Endothelial cell of umbilical vein (primary cell): ENCODE data around the gene SVIL. TPM values are rescaled to one million over a fixed set of nuclear protein-coding genes. Genes with fewer than 3 reads are reported as not detected.

Experiments
- BruUV-seq: library from RNA; stranded (reverse); fragments of 400-500 nt; replicated peaks from 2 replicates; lab custom pipeline; 2021; lab: Mats Ljungman, UMichigan
- CTCF ChIA-PET: fragments of 300-600, 350-600 bp; sonication (Branson Sonifier 250); formaldehyde crosslinking; loops from one replicate; lab custom pipeline; 2021; ENCODE audit warnings: antibody characterized with exemption, inconsistent platforms; lab: Charles Lee
- POLR2A ChIA-PET: fragments of 300-600, 350-600 bp; sonication (Branson Sonifier 250); formaldehyde crosslinking; loops from one replicate; lab custom pipeline; 2021; ENCODE audit warnings: antibody characterized with exemption, inconsistent platforms; lab: Charles Lee
- DNase-seq: peaks from one replicate; pipeline ENCODE4 v3.0.0-alpha.2; 2011; ENCODE audit warnings: low read depth, low spot score
- FAIRE-seq: peaks from 2 replicates; lab custom pipeline; 2011; peaks lifted over from hg19 to GRCh38; lab: Jason Lieb, UNC
- H2AFZ ChIP-seq: 2 replicates; pipeline ENCODE4 v1.6.0; 2012; ENCODE audit warnings: low read depth, low read length, control low read depth, inconsistent platforms
- H3K27ac ChIP-seq: 2 replicates; pipeline ENCODE4 v1.5.1; 2011; ENCODE audit warnings: low read depth, mild to moderate bottlenecking, control low read depth, low read length, moderate library complexity; ENCODE audit not compliant: insufficient read depth
- H3K27me3 ChIP-seq, 2 experiments: 2 replicates each; pipeline versions ENCODE4 v1.6.0 to v1.6.1; 2011; ENCODE audit warnings: low read length in 2 of 2, mixed read lengths in 1 of 2; ENCODE audit not compliant: control insufficient read depth in 2 of 2, insufficient read depth in 2 of 2
- H3K36me3 ChIP-seq, 2 experiments: 2 replicates in 1 of 2; 3 replicates in 1 of 2; pipeline ENCODE4 v1.5.1; 2011; ENCODE audit warnings: low read length in 2 of 2, mild to moderate bottlenecking in 1 of 2, moderate library complexity in 1 of 2; ENCODE audit not compliant: control insufficient read depth in 2 of 2, insufficient read depth in 2 of 2; ENCODE audit errors: extremely low read depth in 1 of 2
- H3K4me1 ChIP-seq: 3 replicates; pipeline ENCODE4 v1.5.1; 2011; ENCODE audit warnings: mild to moderate bottlenecking, low read length; ENCODE audit not compliant: control insufficient read depth, insufficient read depth; ENCODE audit errors: extremely low read depth
- H3K4me2 ChIP-seq: 2 replicates; pipeline ENCODE4 v1.6.1; 2011; ENCODE audit warnings: low read length, control low read depth, mixed read lengths; ENCODE audit not compliant: insufficient read depth
- H3K4me3 ChIP-seq, 3 experiments: fragments of 200-600 bp in 1 of 3; sonication (generic), shearing (Covaris generic) in 1 of 3; replicated peaks in 1 of 3; 2 replicates each; pipeline ENCODE4 v1.5.1; 2011 to 2016; ENCODE audit warnings: control low read depth in 3 of 3, low read length in 3 of 3, mild to moderate bottlenecking in 2 of 3, inconsistent platforms in 1 of 3, low read depth in 1 of 3, moderate library complexity in 1 of 3; ENCODE audit not compliant: insufficient read depth in 1 of 3
- H3K79me2 ChIP-seq: 2 replicates; pipeline ENCODE4 v1.6.0; 2012; ENCODE audit warnings: low read length, inconsistent platforms; ENCODE audit not compliant: control insufficient read depth, insufficient read depth
- H3K9ac ChIP-seq: replicated peaks from 2 replicates; pipeline ENCODE3; 2011; ENCODE audit warnings: low read length, control low read depth; ENCODE audit not compliant: insufficient read depth; ENCODE audit errors: extremely low read depth
- H3K9me1 ChIP-seq: replicated peaks from 3 replicates; pipeline ENCODE4 v1.6.0; 2011; ENCODE audit warnings: mild to moderate bottlenecking, low read length; ENCODE audit not compliant: control insufficient read depth, insufficient read depth; ENCODE audit errors: extremely low read depth
- H3K9me3 ChIP-seq: replicated peaks from 2 replicates; pipeline ENCODE4 v1.5.1; 2012; ENCODE audit warnings: low read length, inconsistent platforms; ENCODE audit not compliant: control insufficient read depth, insufficient read depth
- H4K20me1 ChIP-seq: replicated peaks from 2 replicates; pipeline ENCODE3; 2011; ENCODE audit warnings: mild to moderate bottlenecking, low read length; ENCODE audit not compliant: control insufficient read depth, insufficient read depth; ENCODE audit errors: extremely low read depth
- CTCF ChIP-seq, 2 donors: IDR thresholded peaks; 1 replicate in 1 of 2; 2 replicates in 1 of 2; pipeline ENCODE4 v1.5.1; 2011; ENCODE audit warnings: low read length in 2 of 2, mild to moderate bottlenecking in 2 of 2, moderate library complexity in 2 of 2, control low read depth in 1 of 2, inconsistent platforms in 1 of 2, low read depth in 1 of 2; ENCODE audit not compliant: insufficient read depth in 1 of 2; ENCODE audit errors: extremely low read depth in 1 of 2
- EZH2 ChIP-seq: IDR thresholded peaks from 2 replicates; pipeline ENCODE4 v1.6.1; 2012; ENCODE audit warnings: borderline replicate concordance, low read depth, mild to moderate bottlenecking, moderate library complexity, low read length, inconsistent platforms; ENCODE audit not compliant: severe bottlenecking
- FOS ChIP-seq: IDR thresholded peaks from 2 replicates; pipeline ENCODE4 v1.6.1; 2011; ENCODE audit warnings: mild to moderate bottlenecking, low read length, moderate library complexity, borderline replicate concordance; ENCODE audit not compliant: insufficient read depth
- GATA2 ChIP-seq: IDR thresholded peaks from 2 replicates; pipeline ENCODE4 v1.7.0; 2011; ENCODE audit warnings: low read depth, mild to moderate bottlenecking, moderate library complexity, mixed read lengths, low read length; ENCODE audit not compliant: insufficient read length, insufficient read depth
- JUN ChIP-seq: IDR thresholded peaks from 2 replicates; pipeline ENCODE4 v1.6.1; 2011; ENCODE audit warnings: borderline replicate concordance, low read depth; ENCODE audit not compliant: insufficient read length, insufficient read depth
- MAX ChIP-seq: IDR thresholded peaks from 2 replicates; pipeline ENCODE4 v1.6.1; 2011; ENCODE audit not compliant: insufficient read depth, insufficient read length
- MYC ChIP-seq: IDR thresholded peaks from one replicate; pipeline ENCODE4 v1.6.1; 2011; ENCODE audit warnings: mild to moderate bottlenecking, low read depth, low read length
- POLR2A ChIP-seq: IDR thresholded peaks from 2 replicates; pipeline ENCODE4 v1.6.1; 2012; ENCODE audit warnings: low read depth, mild to moderate bottlenecking, control low read depth, low read length
- POLR2AphosphoS5 ChIP-seq: IDR thresholded peaks from 2 replicates; pipeline ENCODE4 v1.6.1; 2012; ENCODE audit warnings: low read depth, mild to moderate bottlenecking, control low read depth, low read length, moderate library complexity; ENCODE audit not compliant: insufficient read depth
- dilution Hi-C: fragments of 300-500 bp; cut with MboI; formaldehyde crosslinking; loops from one replicate; pipeline ENCODE4 v1.15.0; 2019; ENCODE audit warnings: low sequenced_read_pairs; ENCODE audit not compliant: extremely low pct_ligation_motif_present
- intact Hi-C: fragments of 100-400 bp; cut with micrococcal nuclease; formaldehyde crosslinking; loops from one replicate; pipeline ENCODE4 v1.10.0; 2022
- polyA plus RNA-seq, 4 experiments: library from polyadenylated mRNA; depleted of rRNA in 3 of 4; stranded (reverse) in 3 of 4; unstranded in 1 of 4; fragments of >200 nt; gene quantifications; 2 replicates each; pipeline versions ENCODE4 v1.2.1 to v1.2.3, GENCODE V29; 2011 to 2012; ENCODE audit warnings: missing spikeins in 1 of 4
- total RNA-seq: library from RNA; stranded (reverse); gene quantifications from 2 replicates; pipeline ENCODE4 v1.2.3, GENCODE V29; 2021

The SVIL gene
- total and polyA plus RNA-seq, 2 donors (not counting 3 experiments of a cell fraction or from before 2014, with no cell fraction given) = 22.6 to 70.7 TPM

DNA sequence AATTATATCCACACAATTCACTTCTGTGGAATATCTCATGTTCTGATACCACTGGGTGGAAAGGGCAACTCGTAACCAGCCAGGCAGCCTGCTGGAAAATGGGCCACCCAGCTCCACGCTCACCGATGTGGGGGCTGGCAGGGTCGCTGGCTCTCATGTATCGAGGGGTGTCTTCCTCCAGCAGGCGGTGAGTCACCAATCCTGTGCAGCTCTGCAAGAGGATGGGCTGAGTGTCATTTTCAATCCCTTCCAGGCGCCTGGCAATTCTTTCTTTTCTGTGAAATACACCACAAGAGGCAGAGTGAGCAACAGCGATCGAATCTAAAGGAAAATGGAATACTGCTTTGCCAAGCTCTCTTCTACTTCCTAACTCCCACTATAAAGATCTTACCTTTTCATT is 80.1 kb downstream of the SVIL start:
- H2AFZ ChIP-seq = no peak overlapping the region
- dilution Hi-C loops (no loop called here), intact Hi-C loops (loop anchor here (10.0 kb wide), 1 partner anchor 180 kb away; no protein-coding TSS in a partner anchor)
- H3K9me3 ChIP-seq = no peaks in the 10 kb centered on the region
- peaks cover 10% of the 10 kb centered on the region for H3K4me1 ChIP-seq
- H4K20me1 ChIP-seq = no peaks in the 10 kb centered on the region
- peaks cover 3 to 26% of the 10 kb centered on the region in 2 experiments for H3K36me3 ChIP-seq
- H3K27me3 ChIP-seq = no peaks in the 10 kb centered on the region
- no peak for TF ChIP-seq FOS
- TF ChIP-seq GATA2 = no peak
- DNase-seq = no peak
- ChIA-PET POLR2A (no interaction called here), CTCF (interaction anchor here (0.5 to 2.3 kb wide), 5 partner anchors 13 to 248 kb away, joined by 3 to 9 read pairs (median 4); no protein-coding TSS in a partner anchor)
- no peak for FAIRE-seq
- H3K9ac ChIP-seq = no peak overlapping the region
- H3K4me2 ChIP-seq = no peak overlapping the region
- no peak overlapping the region for H3K4me3 ChIP-seq
- H3K79me2 ChIP-seq = no peaks in the 10 kb centered on the region
- H3K9me1 ChIP-seq = no peaks in the 10 kb centered on the region
- H3K27ac ChIP-seq = no peak overlapping the region
- no TSS peak for BruUV-seq

DNA sequence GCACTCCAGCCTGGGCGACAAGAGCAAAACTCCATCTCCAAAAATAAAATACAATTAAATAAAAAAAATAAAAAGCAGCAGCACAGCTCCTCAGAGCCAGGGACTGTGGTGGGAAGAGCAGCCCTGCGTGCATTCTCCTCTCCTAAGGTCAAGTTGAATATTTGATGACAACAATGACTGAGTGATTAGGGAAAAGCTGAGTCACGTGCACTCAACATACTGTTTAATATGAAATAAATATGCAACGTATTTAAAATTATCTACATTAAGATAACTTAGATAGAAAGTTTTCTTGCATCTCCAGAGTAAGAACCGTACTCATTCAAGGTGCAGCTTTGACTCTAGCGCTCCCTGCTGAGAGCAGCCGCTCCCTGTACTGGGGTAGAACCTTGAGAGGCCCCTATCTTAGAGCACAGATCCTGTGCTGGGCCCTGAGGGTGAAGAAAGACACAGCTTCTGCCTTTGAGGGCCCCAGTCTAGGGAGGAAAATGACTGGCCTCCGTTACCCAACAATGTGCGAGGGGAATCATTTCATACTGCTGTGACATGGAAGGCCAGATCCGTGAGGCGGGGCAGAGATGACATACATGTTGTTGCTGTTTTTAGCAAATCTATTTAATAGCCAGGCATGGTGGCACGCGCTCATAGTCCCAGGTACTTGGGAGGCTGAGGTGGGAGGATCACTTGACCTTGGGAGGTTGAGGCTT is 81.1 kb downstream of the SVIL start:
- Histone ChIP-seq H3K9me1 (no peaks in the 10 kb centered on the region), H3K4me1 (peaks cover 10% of the 10 kb centered on the region), H4K20me1 (no peaks in the 10 kb centered on the region), H3K27me3 (no peaks in the 10 kb centered on the region), H3K4me3 (no peak overlapping the region), H3K79me2 (no peaks in the 10 kb centered on the region), H3K36me3 (peaks cover 3 to 26% of the 10 kb centered on the region in 2 experiments), H3K9me3 (no peaks in the 10 kb centered on the region), H2AFZ (no peak overlapping the region), H3K9ac (no peak overlapping the region), H3K27ac (no peak overlapping the region), H3K4me2 (no peak overlapping the region)
- ChIA-PET POLR2A (interaction anchor here (0.7 kb wide), 1 partner anchor 138 kb away, joined by 3 read pairs; no protein-coding TSS in a partner anchor), CTCF (interaction anchor here (0.9 to 1.6 kb wide), 3 partner anchors 36 to 41 kb away, joined by 3 to 6 read pairs (median 3); no protein-coding TSS in a partner anchor)
- BruUV-seq = no TSS peak
- intact Hi-C loops = loop anchor here (10.0 kb wide), 1 partner anchor 181 kb away; no protein-coding TSS in a partner anchor
- DNase-seq (no peak), FAIRE-seq (peak; percentile 4)
- dilution Hi-C loops = no loop called here
- TF ChIP-seq JUN (no peak), EZH2 (no peak), POLR2A (no peak), CTCF (IDR thresholded peaks at IDR 0.05; ENCODE audit: extremely low read depth in 1 of 2, insufficient read depth in 1 of 2, low read depth in 1 of 2, low read length in 2 of 2) (no peak), GATA2 (no peak), POLR2AphosphoS5 (no peak), MYC (no peak), MAX (no peak), FOS (no peak)
